T-helper 9 cell (primary cell): ENCODE data around the gene CACNA1B.
"Not testable (repeated sequence)": the region's sequence is repeated elsewhere in the genome, so short reads cannot be mapped to it uniquely, and the experiment has no call there.

Experiments used
- DNase-seq: peaks from one replicate; pipeline ENCODE4 v3.0.0-alpha.2; 2020

CACNA1B gene

GRCh38 chr9:138074516-138074915 lies 196.9 kb downstream of the CACNA1B start:
- DNase-seq: no peak

DNA sequence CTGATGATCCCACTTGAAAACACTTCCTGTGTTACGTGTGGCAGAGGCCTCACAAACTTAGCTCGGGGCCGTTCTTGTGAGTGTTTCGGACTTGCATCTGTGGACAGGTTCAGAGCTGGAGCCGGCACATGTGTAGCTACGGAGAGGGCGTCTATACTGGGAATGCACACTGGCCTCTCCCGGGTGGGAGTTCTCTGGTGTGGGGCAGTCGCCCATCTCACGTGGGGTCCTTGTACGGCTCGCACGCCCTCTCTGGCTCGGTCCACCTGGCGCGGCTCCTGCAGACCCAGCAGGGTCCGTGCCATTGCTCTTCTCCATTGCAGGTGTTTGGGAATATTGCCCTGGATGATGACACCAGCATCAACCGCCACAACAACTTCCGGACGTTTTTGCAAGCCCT lies 197.9 kb downstream of the CACNA1B start:
- no peak for DNase-seq

GRCh38 chr9:138075961-138076649 lies 198.5 kb downstream of the CACNA1B start:
- no peak for DNase-seq

- no peak for DNase-seq
These were observed 199.0 kb downstream of the CACNA1B start for GRCh38 chr9:138076650-138077009.

DNA sequence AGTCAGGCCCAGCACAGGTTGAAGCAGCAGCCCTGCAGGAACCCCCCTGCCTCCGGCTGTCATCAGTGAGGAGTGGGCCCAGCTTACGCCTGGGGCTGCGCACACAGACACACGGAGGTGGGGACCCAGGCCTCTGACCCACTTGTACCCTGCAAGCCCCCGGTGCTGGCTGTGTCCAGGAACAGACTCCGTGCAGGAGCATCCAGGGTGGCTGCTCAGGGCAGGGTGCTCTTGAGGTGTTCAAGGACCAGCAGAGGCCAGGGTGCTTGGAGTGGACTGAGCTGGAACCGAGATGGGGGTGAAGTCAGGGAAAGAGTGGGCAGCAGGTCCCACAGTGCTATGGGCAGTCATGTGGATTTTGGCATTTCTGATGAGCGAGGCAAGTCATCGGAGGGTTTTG lies 199.5 kb downstream of the CACNA1B start:
- no peak for DNase-seq

- no peak for DNase-seq
These were observed 200.4 kb downstream of the CACNA1B start for GRCh38 chr9:138077898-138078540.

DNA sequence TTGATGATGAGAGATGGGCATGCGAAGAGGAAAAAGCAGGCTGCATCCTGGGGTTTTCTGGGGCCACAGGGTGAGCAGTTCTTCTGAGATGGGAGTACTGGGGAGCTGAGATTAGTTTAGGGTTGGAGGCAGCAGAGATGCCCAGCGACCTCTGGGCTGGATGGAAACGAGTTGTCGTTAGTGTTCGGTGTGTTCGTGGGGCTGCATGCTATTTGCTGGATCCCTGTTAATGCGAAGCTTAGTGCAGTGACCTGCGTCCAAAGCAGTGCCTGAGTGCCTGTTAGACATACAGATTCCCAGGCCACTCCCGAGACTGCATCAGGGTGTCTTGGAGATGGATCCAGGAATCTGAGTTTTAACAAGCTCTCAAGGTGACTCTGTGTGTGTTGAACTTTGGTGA lies 201.3 kb downstream of the CACNA1B start:
- no peak for DNase-seq

- no peak for DNase-seq
These were observed 203.4 kb downstream of the CACNA1B start for GRCh38 chr9:138080979-138081378.

- no peak for DNase-seq
These were observed 205.5 kb downstream of the CACNA1B start for GRCh38 chr9:138082918-138083636.

DNA sequence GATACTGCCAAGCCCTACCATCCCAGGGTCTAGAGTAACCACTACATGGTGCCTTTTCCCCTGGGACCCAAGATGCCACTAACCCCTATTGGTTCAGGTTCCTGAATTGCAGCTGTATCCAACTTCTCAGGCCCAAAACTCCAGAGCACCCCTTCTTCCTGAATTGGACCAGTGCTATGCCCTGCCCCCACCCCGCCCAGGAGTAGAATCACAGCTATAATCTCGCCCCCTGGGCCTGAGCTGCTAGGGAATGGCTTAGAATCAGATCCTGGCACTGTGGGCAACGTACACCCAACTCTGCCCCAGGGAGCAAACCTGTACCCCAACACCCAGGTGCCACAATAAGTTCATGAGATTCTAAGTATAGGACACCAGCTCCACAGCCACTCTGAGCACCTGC lies 206.3 kb downstream of the CACNA1B start:
- DNase-seq: no peak

- no peak for DNase-seq
These were observed 208.0 kb downstream of the CACNA1B start for GRCh38 chr9:138085568-138085967.

DNA sequence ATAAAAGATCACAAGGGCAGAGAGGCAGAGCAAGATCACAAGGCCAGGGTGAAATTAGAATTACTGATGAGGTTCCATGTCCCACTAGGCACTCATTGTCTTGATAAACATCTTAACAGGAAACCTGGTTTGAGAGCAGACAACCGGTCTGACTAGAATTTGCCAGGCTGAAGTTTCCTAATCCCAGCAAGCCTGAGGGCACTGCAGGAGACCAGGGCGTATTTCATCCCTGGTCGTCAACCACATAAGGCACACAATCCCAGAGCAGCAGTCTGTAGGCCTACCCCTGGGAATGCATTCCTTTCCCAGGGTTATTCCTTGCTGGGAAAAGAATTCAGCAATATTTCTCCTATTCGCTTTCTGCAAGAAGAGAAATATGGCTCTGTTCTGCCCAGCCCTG lies 214.5 kb downstream of the CACNA1B start:
- not testable (repeated sequence) for DNase-seq

GRCh38 chr9:138094028-138094427 lies 216.4 kb downstream of the CACNA1B start:
- no peak for DNase-seq

- no peak for DNase-seq
These were observed 218.4 kb downstream of the CACNA1B start for GRCh38 chr9:138095813-138096518.

DNA sequence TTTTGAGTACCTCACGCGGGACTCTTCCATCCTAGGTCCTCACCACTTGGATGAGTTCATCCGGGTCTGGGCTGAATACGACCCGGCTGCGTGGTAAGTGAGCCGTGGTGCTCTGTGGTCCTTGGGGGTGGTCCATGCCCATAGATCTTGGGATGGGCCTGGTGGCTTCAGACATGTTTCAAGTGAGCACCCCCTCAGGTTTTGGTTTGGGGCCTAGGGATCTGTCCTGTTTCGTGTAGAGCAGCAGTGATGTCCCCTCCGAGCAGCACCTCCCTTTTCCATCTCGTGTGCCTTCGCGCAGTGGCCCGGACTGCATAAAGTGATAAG lies 218.9 kb downstream of the CACNA1B start:
- DNase-seq: no peak

DNA sequence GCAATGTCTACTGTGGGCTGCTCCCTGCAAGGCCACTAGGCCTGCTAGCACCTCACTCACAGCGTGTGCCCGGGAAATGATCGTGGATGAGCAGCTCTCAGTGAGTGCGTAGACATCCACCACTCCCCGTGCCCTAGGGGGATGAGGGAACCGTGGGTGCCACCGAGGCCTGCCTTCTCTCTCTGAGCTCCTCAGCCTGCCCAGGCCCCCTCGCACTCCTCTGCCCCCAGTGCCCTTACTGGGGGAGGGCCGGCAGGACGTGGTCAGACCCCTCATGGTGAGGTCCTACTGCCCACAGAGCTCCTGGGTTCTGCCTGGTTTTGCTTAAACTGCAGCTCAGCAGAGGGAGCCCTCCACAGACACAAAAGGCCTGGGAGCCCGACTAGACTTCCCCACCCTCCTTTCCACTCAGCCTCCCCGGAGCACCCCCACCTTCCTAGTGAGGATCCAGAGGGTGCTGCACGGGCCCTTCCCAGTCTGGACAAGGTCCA lies 220.0 kb downstream of the CACNA1B start:
- no peak for DNase-seq

DNA sequence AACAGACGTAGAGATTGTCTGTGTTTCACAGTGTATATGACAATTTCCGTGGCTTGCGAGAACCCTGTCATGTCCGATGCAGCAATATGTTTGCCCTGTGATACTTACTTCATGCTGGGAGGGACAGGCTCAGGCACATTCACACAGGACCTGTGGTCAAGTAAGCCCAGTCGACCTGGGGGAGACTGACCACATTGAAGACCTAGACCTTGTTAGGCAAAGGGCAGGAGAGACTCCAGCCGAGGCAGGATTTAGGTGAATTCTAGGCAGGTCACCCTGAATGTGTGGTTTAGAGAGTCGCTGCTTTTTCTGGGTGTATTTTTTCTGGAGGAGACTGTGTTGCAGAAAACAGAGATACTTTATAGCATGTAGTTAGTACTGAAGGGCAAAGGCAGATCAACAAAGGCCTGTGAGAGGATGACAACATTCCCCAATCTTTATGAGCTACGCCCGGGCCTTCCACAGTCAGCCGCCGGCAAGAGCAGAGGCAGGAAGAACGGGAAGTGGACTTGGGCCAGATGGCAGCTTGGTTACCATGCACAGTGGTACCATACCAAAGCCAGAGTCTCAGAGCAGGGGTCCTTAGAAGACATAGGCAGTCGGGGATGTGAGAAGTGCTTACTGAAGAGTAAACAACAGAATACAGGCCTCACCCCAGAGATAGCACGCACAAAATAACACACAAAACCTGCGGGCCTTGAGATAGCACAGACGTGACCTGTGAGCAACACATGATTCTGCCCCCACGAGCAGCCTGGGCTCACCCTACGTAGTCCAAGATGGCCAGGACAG lies 220.7 kb downstream of the CACNA1B start:
- DNase-seq: no peak

GRCh38 chr9:138098908-138099791 lies 221.6 kb downstream of the CACNA1B start:
- DNase-seq: no peak

- no peak for DNase-seq
These were observed 222.4 kb downstream of the CACNA1B start for GRCh38 chr9:138099803-138100598.

GRCh38 chr9:138100711-138101350 lies 223.2 kb downstream of the CACNA1B start:
- DNase-seq: no peak
